Breast epithelium (tissue), 3 donors: ENCODE data around the gene SDK2.

Experiments used
- POLR2A ChIP-seq: fragments of 450-650 bp; IDR thresholded peaks from one replicate; pipeline ENCODE4 v1.6.1; 2016; ENCODE audit warnings: antibody characterized with exemption, mild to moderate bottlenecking, moderate library complexity
- POLR2AphosphoS5 ChIP-seq, 3 donors: sonication (generic); formaldehyde crosslinking; IDR thresholded peaks; one replicate each; pipeline ENCODE4 v1.6.1; 2017; ENCODE audit warnings: antibody characterized with exemption in 3 of 3
- TF ChIP-seq, protein P1 (sequence below), 3 donors: fragments of 450-650 bp; IDR thresholded peaks; one replicate each; pipeline ENCODE4 v1.5.1; 2016 to 2017; ENCODE audit warnings: antibody characterized with exemption in 3 of 3, mild to moderate bottlenecking in 3 of 3, moderate library complexity in 3 of 3

DNA sequence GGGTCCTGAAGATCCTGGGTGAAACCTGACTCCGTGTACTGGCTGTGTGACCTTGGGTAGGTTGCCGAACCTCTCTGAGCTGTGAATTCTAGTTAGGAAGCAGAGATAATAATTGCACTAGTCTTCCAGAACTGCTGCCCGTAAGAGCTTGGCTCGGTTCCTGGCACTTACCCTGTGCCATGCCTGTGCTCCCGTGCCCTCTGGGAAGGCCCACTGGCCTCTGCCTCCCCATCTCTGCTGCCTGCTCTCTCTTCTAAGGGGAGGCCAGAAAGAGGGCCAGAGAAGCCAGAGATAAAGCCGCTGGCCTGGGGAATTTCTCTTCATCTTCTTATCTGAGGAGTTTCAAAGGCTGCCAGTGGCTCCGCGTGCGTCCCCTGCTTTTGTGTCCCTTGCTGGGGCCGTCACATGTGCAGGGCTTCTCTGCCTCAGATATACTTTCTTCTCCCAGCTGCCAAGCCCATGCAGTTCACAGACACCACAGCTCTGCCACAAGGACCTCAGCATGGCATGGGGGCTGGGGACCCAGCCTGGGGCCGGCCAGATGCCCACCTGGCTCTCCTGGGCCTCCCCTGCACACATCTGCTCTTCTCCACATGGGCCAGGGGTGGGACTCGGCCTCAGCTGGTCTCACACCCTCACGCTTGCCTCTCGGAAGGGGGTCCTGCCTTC lies 145.2 kb downstream of the SDK2 start:
- no peak for TF ChIP-seq POLR2A
- no peak for TF ChIP-seq POLR2AphosphoS5 (IDR thresholded peaks at IDR 0.05)
- TF ChIP-seq, protein P1, sequence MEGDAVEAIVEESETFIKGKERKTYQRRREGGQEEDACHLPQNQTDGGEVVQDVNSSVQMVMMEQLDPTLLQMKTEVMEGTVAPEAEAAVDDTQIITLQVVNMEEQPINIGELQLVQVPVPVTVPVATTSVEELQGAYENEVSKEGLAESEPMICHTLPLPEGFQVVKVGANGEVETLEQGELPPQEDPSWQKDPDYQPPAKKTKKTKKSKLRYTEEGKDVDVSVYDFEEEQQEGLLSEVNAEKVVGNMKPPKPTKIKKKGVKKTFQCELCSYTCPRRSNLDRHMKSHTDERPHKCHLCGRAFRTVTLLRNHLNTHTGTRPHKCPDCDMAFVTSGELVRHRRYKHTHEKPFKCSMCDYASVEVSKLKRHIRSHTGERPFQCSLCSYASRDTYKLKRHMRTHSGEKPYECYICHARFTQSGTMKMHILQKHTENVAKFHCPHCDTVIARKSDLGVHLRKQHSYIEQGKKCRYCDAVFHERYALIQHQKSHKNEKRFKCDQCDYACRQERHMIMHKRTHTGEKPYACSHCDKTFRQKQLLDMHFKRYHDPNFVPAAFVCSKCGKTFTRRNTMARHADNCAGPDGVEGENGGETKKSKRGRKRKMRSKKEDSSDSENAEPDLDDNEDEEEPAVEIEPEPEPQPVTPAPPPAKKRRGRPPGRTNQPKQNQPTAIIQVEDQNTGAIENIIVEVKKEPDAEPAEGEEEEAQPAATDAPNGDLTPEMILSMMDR (IDR thresholded peaks at IDR 0.05), result no peak
